Trophoblast cell (in vitro differentiated cells and primary cell): ENCODE results near the gene STAC.

Experiments used
- DNase-seq, 2 donors: peaks; one replicate each; pipeline ENCODE4 v3.0.0-alpha.2; 2016
- H2AFZ ChIP-seq: 2 replicates; pipeline ENCODE4 v1.6.1; 2013; ENCODE audit warnings: low read length, moderate library complexity, mild to moderate bottlenecking; ENCODE audit not compliant: insufficient read depth, poor library complexity
- H2AK5ac ChIP-seq: 2 replicates; pipeline ENCODE4 v1.6.1; 2013; ENCODE audit warnings: mild to moderate bottlenecking, low read length
- H2BK120ac ChIP-seq: 2 replicates; pipeline ENCODE4 v1.6.1; 2013; ENCODE audit warnings: low read length, mild to moderate bottlenecking, moderate library complexity; ENCODE audit not compliant: insufficient read depth, poor library complexity
- H2BK12ac ChIP-seq: 2 replicates; pipeline ENCODE4 v1.6.1; 2013; ENCODE audit warnings: mild to moderate bottlenecking, low read length, moderate library complexity
- H2BK5ac ChIP-seq: 2 replicates; pipeline ENCODE4 v1.6.1; 2013; ENCODE audit warnings: low read length, low read depth, moderate library complexity, mild to moderate bottlenecking; ENCODE audit not compliant: poor library complexity
- H3K14ac ChIP-seq: 2 replicates; pipeline ENCODE4 v1.6.1; 2013; ENCODE audit warnings: mild to moderate bottlenecking, low read length
- H3K18ac ChIP-seq: 2 replicates; pipeline ENCODE4 v1.6.1; 2013; ENCODE audit warnings: mild to moderate bottlenecking, low read length
- H3K23ac ChIP-seq: 2 replicates; pipeline ENCODE4 v1.6.1; 2013; ENCODE audit warnings: low read length
- H3K27ac ChIP-seq: 2 replicates; pipeline ENCODE4 v1.5.1; 2013; ENCODE audit warnings: low read depth, mild to moderate bottlenecking, inconsistent platforms, low read length, moderate library complexity
- H3K27me3 ChIP-seq: 2 replicates; pipeline ENCODE4 v1.6.1; 2013; ENCODE audit warnings: inconsistent platforms, mild to moderate bottlenecking, low read length, moderate library complexity; ENCODE audit not compliant: insufficient read depth
- H3K36me3 ChIP-seq, 2 experiments: 1 replicate in 1 of 2; 2 replicates in 1 of 2; pipeline ENCODE4 v1.6.1; 2013; ENCODE audit warnings: low read length in 2 of 2, mild to moderate bottlenecking in 2 of 2, moderate library complexity in 1 of 2; ENCODE audit not compliant: insufficient read depth in 2 of 2, control insufficient read depth in 1 of 2
- H3K4ac ChIP-seq: 2 replicates; pipeline ENCODE4 v1.6.1; 2013; ENCODE audit warnings: low read depth, mild to moderate bottlenecking, low read length, moderate library complexity
- H3K4me1 ChIP-seq, 2 experiments: 1 replicate in 1 of 2; 2 replicates in 1 of 2; pipeline ENCODE4 v1.6.1; 2013; ENCODE audit warnings: low read length in 2 of 2, mild to moderate bottlenecking in 2 of 2, moderate library complexity in 1 of 2; ENCODE audit not compliant: insufficient read depth in 2 of 2, control insufficient read depth in 1 of 2
- H3K4me2 ChIP-seq: 2 replicates; pipeline ENCODE4 v1.6.1; 2013; ENCODE audit warnings: inconsistent platforms, mild to moderate bottlenecking, low read length, moderate library complexity
- H3K4me3 ChIP-seq: 2 replicates; pipeline ENCODE4 v1.5.1; 2013; ENCODE audit warnings: mild to moderate bottlenecking, low read depth, low read length, inconsistent platforms
- H3K79me1 ChIP-seq: one replicate; pipeline ENCODE4 v1.6.1; 2013; ENCODE audit warnings: low read length
- H3K79me2 ChIP-seq: 2 replicates; pipeline ENCODE4 v1.6.1; 2013; ENCODE audit warnings: low read length, mild to moderate bottlenecking; ENCODE audit not compliant: control insufficient read depth, insufficient read depth, poor library complexity
- H3K9ac ChIP-seq: 2 replicates; pipeline ENCODE4 v1.6.1; 2013; ENCODE audit warnings: mild to moderate bottlenecking, low read length
- H3K9me3 ChIP-seq: 2 replicates; pipeline ENCODE4 v1.6.1; 2013; ENCODE audit warnings: low read depth, mild to moderate bottlenecking, control low read depth, inconsistent platforms, low read length; ENCODE audit not compliant: insufficient read depth
- H4K12ac ChIP-seq: 2 replicates; pipeline ENCODE4 v1.6.1; 2013; ENCODE audit warnings: low read depth, mild to moderate bottlenecking, low read length, moderate library complexity
- H4K8ac ChIP-seq: 2 replicates; pipeline ENCODE4 v1.6.1; 2013; ENCODE audit warnings: low read depth, mild to moderate bottlenecking, low read length, moderate library complexity
- H4K91ac ChIP-seq: one replicate; pipeline ENCODE4 v1.6.1; 2013; ENCODE audit warnings: low read depth, mild to moderate bottlenecking, low read length, moderate library complexity
- WGBS: extraction: QIAGEN DNeasy Blood & Tissue Kit; methylation state at CpG from one replicate; pipeline ENCODE4 v1.1.7; 2013; ENCODE audit warnings: missing lambda C conversion rate; ENCODE audit not compliant: insufficient read length, insufficient coverage; ENCODE audit errors: extremely low coverage; 5-methylcytosine and 5-hydroxymethylcytosine counted together

STAC gene

GRCh38 chr3:36399933-36400332, 19.6 kb downstream of the STAC start:
- no peak overlapping the region for H3K4me2 ChIP-seq

GRCh38 chr3:36401056-36401455, 20.8 kb downstream of the STAC start:
- no peak for DNase-seq
- no CpG with 5 or more reads among the region's 1 CpG for WGBS

More at GRCh38 chr3:36399933-36400332, 19.6 kb downstream of the STAC start:
- Histone ChIP-seq H4K8ac (no peak overlapping the region), H3K4me1 (no peaks in the 10 kb centered on the region), H3K27me3 (no peaks in the 10 kb centered on the region), H2BK12ac (no peak overlapping the region), H3K36me3 (no peaks in the 10 kb centered on the region), H3K9me3 (no peaks in the 10 kb centered on the region), H3K18ac (no peak overlapping the region), H3K4ac (no peak overlapping the region), H3K14ac (no peak overlapping the region), H2BK5ac (no peak overlapping the region), H2AK5ac (no peak overlapping the region), H3K23ac (no peak overlapping the region), H3K4me3 (no peak overlapping the region), H3K27ac (no peak overlapping the region), H3K79me1 (no peaks in the 10 kb centered on the region), H2BK120ac (no peak overlapping the region), H3K79me2 (no peaks in the 10 kb centered on the region), H2AFZ (no peak overlapping the region), H4K12ac (no peak overlapping the region), H4K91ac (no peak overlapping the region), H3K9ac (no peak overlapping the region)
- no CpG with 5 or more reads among the region's 5 CpGs for WGBS
- DNase-seq = no peak

GRCh38 chr3:36403661-36404060, 23.4 kb downstream of the STAC start:
- Histone ChIP-seq H3K4me1 (no peaks in the 10 kb centered on the region), H2AK5ac (no peak overlapping the region), H2AFZ (no peak overlapping the region), H2BK12ac (no peak overlapping the region), H3K23ac (no peak overlapping the region), H3K4me2 (no peak overlapping the region), H2BK120ac (no peak overlapping the region), H3K27ac (no peak overlapping the region), H3K4ac (no peak overlapping the region), H3K4me3 (no peak overlapping the region), H3K18ac (no peak overlapping the region), H3K27me3 (no peaks in the 10 kb centered on the region), H3K9me3 (no peaks in the 10 kb centered on the region), H4K12ac (no peak overlapping the region), H3K9ac (no peak overlapping the region), H2BK5ac (no peak overlapping the region), H3K36me3 (no peaks in the 10 kb centered on the region), H4K91ac (no peak overlapping the region), H3K79me2 (no peaks in the 10 kb centered on the region), H3K79me1 (no peaks in the 10 kb centered on the region), H4K8ac (no peak overlapping the region), H3K14ac (no peak overlapping the region)
- no peak for DNase-seq

More at GRCh38 chr3:36401056-36401455, 20.8 kb downstream of the STAC start:
- Histone ChIP-seq H4K91ac (no peak overlapping the region), H3K36me3 (no peaks in the 10 kb centered on the region), H3K9ac (no peak overlapping the region), H2BK5ac (no peak overlapping the region), H2BK120ac (no peak overlapping the region), H2AK5ac (no peak overlapping the region), H3K4me2 (no peak overlapping the region), H4K8ac (no peak overlapping the region), H4K12ac (no peak overlapping the region), H2AFZ (no peak overlapping the region), H3K9me3 (no peaks in the 10 kb centered on the region), H2BK12ac (no peak overlapping the region), H3K27ac (no peak overlapping the region), H3K4me3 (no peak overlapping the region), H3K79me2 (no peaks in the 10 kb centered on the region), H3K14ac (no peak overlapping the region), H3K79me1 (no peaks in the 10 kb centered on the region), H3K18ac (no peak overlapping the region), H3K4me1 (no peaks in the 10 kb centered on the region), H3K4ac (no peak overlapping the region), H3K23ac (no peak overlapping the region), H3K27me3 (no peaks in the 10 kb centered on the region)

- no peak overlapping the region for H2AFZ ChIP-seq
- no peak overlapping the region for H3K4me2 ChIP-seq
- H3K18ac ChIP-seq = peak overlapping the region; percentile 61
- no peak overlapping the region for H4K8ac ChIP-seq
- no peak overlapping the region for H3K27ac ChIP-seq
- no peaks in the 10 kb centered on the region for H3K4me1 ChIP-seq
- H4K91ac ChIP-seq = no peak overlapping the region
- H3K4me3 ChIP-seq = no peak overlapping the region
- no peak overlapping the region for H2AK5ac ChIP-seq
- H3K27me3 ChIP-seq = no peaks in the 10 kb centered on the region
- no peaks in the 10 kb centered on the region for H3K79me1 ChIP-seq
- no peak for DNase-seq
- H3K9ac ChIP-seq = no peak overlapping the region
- H2BK5ac ChIP-seq = no peak overlapping the region
- no peak overlapping the region for H3K23ac ChIP-seq
- no peak overlapping the region for H4K12ac ChIP-seq
- H3K14ac ChIP-seq = no peak overlapping the region
- H3K9me3 ChIP-seq = no peaks in the 10 kb centered on the region
- no CpG with 5 or more reads among the region's 4 CpGs for WGBS
- H3K79me2 ChIP-seq = no peaks in the 10 kb centered on the region
- H3K4ac ChIP-seq = no peak overlapping the region
- no peaks in the 10 kb centered on the region for H3K36me3 ChIP-seq
- no peak overlapping the region for H2BK120ac ChIP-seq
- peak overlapping the region; percentile 14 for H2BK12ac ChIP-seq
Measured at GRCh38 chr3:36405190-36405589, 24.9 kb downstream of the STAC start.
